CD14-positive monocyte (primary cell): Measurements from ENCODE around the gene LRRC49. TPM values are rescaled to one million over a fixed set of nuclear protein-coding genes. Genes with fewer than 3 reads are reported as not detected.

ENCODE experiments used
- DNase-seq, 3 donors: peaks; one replicate each; pipeline ENCODE4 v3.0.0-alpha.2; 2011 to 2022
- H2AFZ ChIP-seq: 2 replicates; pipeline ENCODE4 v1.6.0; 2012; ENCODE audit warnings: mild to moderate bottlenecking, low read depth, low read length, inconsistent platforms; ENCODE audit not compliant: insufficient read depth, poor library complexity, severe bottlenecking
- H3K27ac ChIP-seq, 2 donors: 1 replicate in 1 of 2; 2 replicates in 1 of 2; pipeline ENCODE4 v1.5.1; 2012 to 2013; ENCODE audit warnings: low read length in 2 of 2, control low read depth in 1 of 2, inconsistent platforms in 1 of 2, low read depth in 1 of 2, mild to moderate bottlenecking in 1 of 2
- H3K27me3 ChIP-seq, 2 donors: one replicate each; pipeline versions ENCODE4 v1.6.0 to v1.6.1; 2011 to 2013; ENCODE audit warnings: low read length in 2 of 2; ENCODE audit not compliant: control insufficient read depth in 2 of 2, insufficient read depth in 2 of 2
- H3K36me3 ChIP-seq, 2 donors: replicated peaks in 1 of 2; 1 replicate in 1 of 2; 2 replicates in 1 of 2; pipeline versions ENCODE4 v1.5.1 to v1.6.1; 2012 to 2013; ENCODE audit warnings: low read length in 2 of 2, control low read depth in 1 of 2, inconsistent platforms in 1 of 2, mild to moderate bottlenecking in 1 of 2; ENCODE audit not compliant: insufficient read depth in 2 of 2, control insufficient read depth in 1 of 2
- H3K4me1 ChIP-seq, 2 donors: 1 replicate in 1 of 2; 2 replicates in 1 of 2; pipeline versions ENCODE4 v1.5.1 to v1.6.1; 2012 to 2013; ENCODE audit warnings: low read length in 2 of 2, control low read depth in 1 of 2, inconsistent platforms in 1 of 2, mild to moderate bottlenecking in 1 of 2, moderate library complexity in 1 of 2; ENCODE audit not compliant: insufficient read depth in 2 of 2, control insufficient read depth in 1 of 2
- H3K4me2 ChIP-seq: replicated peaks from 2 replicates; pipeline ENCODE3; 2012; ENCODE audit warnings: low read length, moderate library complexity, mild to moderate bottlenecking; ENCODE audit not compliant: poor library complexity, severe bottlenecking; ENCODE audit errors: extremely low read depth
- H3K4me3 ChIP-seq, 3 experiments: fragments of 200-600 bp in 1 of 3; sonication (generic) in 1 of 3; replicated peaks in 1 of 3; 1 replicate in 2 of 3; 2 replicates in 1 of 3; pipeline ENCODE4 v1.5.1; 2011 to 2013; ENCODE audit warnings: low read length in 3 of 3, mild to moderate bottlenecking in 3 of 3, control low read depth in 2 of 3, low read depth in 2 of 3, inconsistent platforms in 1 of 3, moderate library complexity in 1 of 3
- H3K79me2 ChIP-seq: 2 replicates; pipeline ENCODE4 v1.6.0; 2012; ENCODE audit warnings: mild to moderate bottlenecking, control low read depth, inconsistent platforms, low read length, moderate library complexity; ENCODE audit not compliant: insufficient read depth
- H3K9ac ChIP-seq: 2 replicates; pipeline ENCODE4 v1.6.0; 2017; ENCODE audit warnings: low read length, mild to moderate bottlenecking; ENCODE audit not compliant: insufficient read depth, poor library complexity, severe bottlenecking
- H3K9me3 ChIP-seq, 2 donors: replicated peaks in 1 of 2; 1 replicate in 1 of 2; 2 replicates in 1 of 2; pipeline versions ENCODE4 v1.5.1 to v1.6.1; 2012 to 2013; ENCODE audit warnings: low read length in 2 of 2, control low read depth in 1 of 2; ENCODE audit not compliant: control insufficient read depth in 1 of 2, insufficient read depth in 1 of 2
- H4K20me1 ChIP-seq: 2 replicates; pipeline ENCODE4 v1.6.0; 2012; ENCODE audit warnings: mild to moderate bottlenecking, low read length, control low read depth, moderate library complexity; ENCODE audit not compliant: insufficient read depth
- H3K27ac Mint-ChIP-seq, 7 donors: one replicate each; pipeline ENCODE4 v1.8.0; 2020; ENCODE audit warnings: mild to moderate bottlenecking in 7 of 7, mixed read lengths in 7 of 7, moderate library complexity in 6 of 7, inconsistent platforms in 2 of 7
- H3K27me3 Mint-ChIP-seq, 3 donors: one replicate each; pipeline ENCODE4 v1.8.0; 2021 to 2022; ENCODE audit warnings: low read depth in 3 of 3, mild to moderate bottlenecking in 3 of 3, mixed read lengths in 3 of 3, moderate library complexity in 3 of 3, inconsistent platforms in 1 of 3
- H3K36me3 Mint-ChIP-seq, 2 donors: one replicate each; pipeline ENCODE4 v1.8.0; 2020; ENCODE audit warnings: mixed read lengths in 2 of 2, inconsistent platforms in 1 of 2, mild to moderate bottlenecking in 1 of 2
- H3K4me1 Mint-ChIP-seq: one replicate; pipeline ENCODE4 v1.8.0; 2020; ENCODE audit warnings: mild to moderate bottlenecking, mixed read lengths
- H3K4me3 Mint-ChIP-seq, 2 donors: one replicate each; pipeline ENCODE4 v1.8.0; 2020; ENCODE audit warnings: mild to moderate bottlenecking in 2 of 2, mixed read lengths in 2 of 2, moderate library complexity in 1 of 2
- H3K9me3 Mint-ChIP-seq, 7 donors: one replicate each; pipeline ENCODE4 v1.8.0; 2020 to 2022; ENCODE audit warnings: mixed read lengths in 7 of 7, mild to moderate bottlenecking in 6 of 7, moderate library complexity in 6 of 7, inconsistent platforms in 2 of 7
- WGBS: methylation state at CpG from one replicate; pipeline ENCODE4 v1.1.5; 2013; ENCODE audit warnings: missing lambda C conversion rate; ENCODE audit not compliant: insufficient coverage; 5-methylcytosine and 5-hydroxymethylcytosine counted together
- intact Hi-C, 2 donors: fragments of 100-400 bp; cut with micrococcal nuclease; formaldehyde crosslinking; loops; one replicate each; pipeline versions ENCODE4 v1.15.0 to v1.15.1; 2023
- polyA plus RNA-seq, 3 donors: library from polyadenylated mRNA; depleted of rRNA in 1 of 3; unstranded in 2 of 3; stranded (reverse) in 1 of 3; fragments of 300-500 nt in 2 of 3; fragments of >200 nt in 1 of 3; fragmentation: Illumina TruSeq in 2 of 3; gene quantifications; 1 replicate in 2 of 3; 2 replicates in 1 of 3; pipeline ENCODE4 v1.2.3, GENCODE V29; 2012 to 2021
- TF ChIP-seq, protein P1 (sequence below): fragments of 200-600 bp; IDR thresholded peaks from one replicate; pipeline ENCODE4 v1.8.0; 2022; ENCODE audit warnings: antibody characterized with exemption, mild to moderate bottlenecking

The LRRC49 gene
- polyA plus RNA-seq, 3 donors = 0.08 to 0.51 (median 0.24) TPM

DNA sequence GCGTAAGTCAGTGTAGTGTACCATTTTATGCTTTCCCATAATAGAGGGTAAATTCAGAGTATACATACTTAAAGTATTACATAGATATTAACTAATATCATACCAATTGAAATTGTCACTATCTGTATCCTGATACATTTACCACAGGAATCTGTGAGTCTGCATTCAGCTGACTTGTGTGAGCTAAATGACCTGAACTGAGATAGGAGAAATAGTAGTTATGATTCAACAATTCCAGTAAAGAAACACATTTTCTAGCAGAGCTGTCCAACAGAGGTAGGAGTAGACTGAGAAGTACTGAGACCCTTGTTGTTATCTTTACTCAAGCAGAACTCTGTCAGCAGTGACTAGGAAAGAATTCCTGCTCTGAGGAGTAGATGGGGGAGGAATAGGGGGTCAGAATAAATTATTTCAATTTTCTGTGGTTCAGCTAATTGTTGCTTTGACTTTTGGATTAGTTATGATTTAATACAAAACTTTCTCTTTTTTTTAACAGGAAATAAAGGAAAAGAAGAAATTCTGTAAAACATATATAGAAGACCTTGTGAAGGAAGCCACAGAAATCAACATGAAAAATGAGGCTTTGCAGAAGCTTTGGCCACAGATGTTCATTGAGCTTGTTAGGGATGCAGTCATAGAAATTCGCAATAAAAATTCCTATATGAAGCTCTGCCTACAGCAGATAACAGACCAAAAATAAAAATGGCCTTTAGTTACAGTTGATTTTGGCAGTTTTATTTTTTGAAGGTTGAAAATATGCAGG is 156.5 kb downstream of the LRRC49 start:
- Mint-ChIP-seq H3K9me3 (peaks cover 0 to 2% (median 0%) of the 10 kb centered on the region in 7 donors), H3K36me3 (no peaks in the 10 kb centered on the region), H3K4me3 (no peak overlapping the region), H3K27ac (no peak overlapping the region), H3K27me3 (peaks cover 0 to 7% (median 2%) of the 10 kb centered on the region in 3 donors), H3K4me1 (no peaks in the 10 kb centered on the region)
- no peak overlapping the region for H2AFZ ChIP-seq
- H3K27me3 ChIP-seq = no peaks in the 10 kb centered on the region
- H3K9ac ChIP-seq = no peak overlapping the region
- no peak overlapping the region for H3K4me3 ChIP-seq
- no peaks in the 10 kb centered on the region for H3K4me1 ChIP-seq
- H4K20me1 ChIP-seq = no peaks in the 10 kb centered on the region
- no peak overlapping the region for H3K27ac ChIP-seq
- TF ChIP-seq, protein P1, sequence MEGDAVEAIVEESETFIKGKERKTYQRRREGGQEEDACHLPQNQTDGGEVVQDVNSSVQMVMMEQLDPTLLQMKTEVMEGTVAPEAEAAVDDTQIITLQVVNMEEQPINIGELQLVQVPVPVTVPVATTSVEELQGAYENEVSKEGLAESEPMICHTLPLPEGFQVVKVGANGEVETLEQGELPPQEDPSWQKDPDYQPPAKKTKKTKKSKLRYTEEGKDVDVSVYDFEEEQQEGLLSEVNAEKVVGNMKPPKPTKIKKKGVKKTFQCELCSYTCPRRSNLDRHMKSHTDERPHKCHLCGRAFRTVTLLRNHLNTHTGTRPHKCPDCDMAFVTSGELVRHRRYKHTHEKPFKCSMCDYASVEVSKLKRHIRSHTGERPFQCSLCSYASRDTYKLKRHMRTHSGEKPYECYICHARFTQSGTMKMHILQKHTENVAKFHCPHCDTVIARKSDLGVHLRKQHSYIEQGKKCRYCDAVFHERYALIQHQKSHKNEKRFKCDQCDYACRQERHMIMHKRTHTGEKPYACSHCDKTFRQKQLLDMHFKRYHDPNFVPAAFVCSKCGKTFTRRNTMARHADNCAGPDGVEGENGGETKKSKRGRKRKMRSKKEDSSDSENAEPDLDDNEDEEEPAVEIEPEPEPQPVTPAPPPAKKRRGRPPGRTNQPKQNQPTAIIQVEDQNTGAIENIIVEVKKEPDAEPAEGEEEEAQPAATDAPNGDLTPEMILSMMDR = no peak
- no peak overlapping the region for H3K4me2 ChIP-seq
- no peaks in the 10 kb centered on the region for H3K9me3 ChIP-seq
- no CpG with 5 or more reads among the region's 2 CpGs for WGBS
- H3K36me3 ChIP-seq = no peaks in the 10 kb centered on the region
- DNase-seq = no peak
- H3K79me2 ChIP-seq = no peaks in the 10 kb centered on the region
- intact Hi-C loops = no loop called here

DNA sequence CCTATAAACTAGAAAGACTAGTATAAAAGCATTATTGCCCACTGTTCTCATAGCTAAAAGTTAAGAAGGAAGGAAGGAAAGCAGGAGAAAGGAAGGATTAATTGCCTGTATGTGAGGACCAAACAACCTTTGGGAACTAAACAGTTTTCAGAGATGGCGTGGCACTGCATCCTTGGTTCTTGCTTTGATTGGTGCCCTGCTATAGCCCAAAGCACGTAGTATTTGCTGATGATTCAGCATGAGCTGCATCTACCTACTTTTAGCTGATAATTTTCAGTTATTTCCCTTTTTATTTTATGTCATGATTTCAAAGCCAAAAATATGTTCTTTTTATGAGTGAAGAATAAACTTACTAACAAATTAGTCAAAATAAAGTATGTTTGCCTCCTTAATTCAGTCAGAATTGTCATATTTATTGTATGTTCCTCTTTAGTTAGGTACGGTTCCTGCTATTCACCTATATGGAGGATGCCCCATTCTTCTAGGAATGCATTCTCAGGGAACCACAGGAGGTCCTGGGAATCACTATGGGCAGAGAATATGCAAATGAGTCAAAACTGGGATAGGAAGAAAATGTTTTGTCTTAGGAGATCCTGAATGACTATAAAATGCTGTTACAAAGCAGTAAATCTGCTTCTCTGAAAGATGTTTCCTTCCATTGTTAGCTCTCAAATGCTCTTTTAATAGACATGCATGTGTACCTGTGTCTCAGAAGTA is 157.2 kb downstream of the LRRC49 start:
- Histone ChIP-seq H3K79me2 (no peaks in the 10 kb centered on the region), H3K4me2 (no peak overlapping the region), H4K20me1 (no peaks in the 10 kb centered on the region), H3K36me3 (no peaks in the 10 kb centered on the region), H3K4me1 (no peaks in the 10 kb centered on the region), H3K4me3 (no peak overlapping the region), H3K9ac (no peak overlapping the region), H3K27me3 (no peaks in the 10 kb centered on the region), H3K27ac (no peak overlapping the region), H3K9me3 (no peaks in the 10 kb centered on the region), H2AFZ (no peak overlapping the region)
- H3K4me3 Mint-ChIP-seq = no peak overlapping the region
- peaks cover 0 to 2% (median 0%) of the 10 kb centered on the region in 7 donors for H3K9me3 Mint-ChIP-seq
- no peaks in the 10 kb centered on the region for H3K36me3 Mint-ChIP-seq
- intact Hi-C loops = no loop called here
- H3K4me1 Mint-ChIP-seq = no peaks in the 10 kb centered on the region
- TF ChIP-seq, protein P1 = no peak
- peaks cover 0 to 7% (median 3%) of the 10 kb centered on the region in 3 donors for H3K27me3 Mint-ChIP-seq
- no peak overlapping the region for H3K27ac Mint-ChIP-seq
- no peak for DNase-seq
- WGBS = 78% methylated on average over 2 of the region's 3 CpGs
